ENCODE data around the gene BIRC2. TPM values are rescaled to one million over a fixed set of nuclear protein-coding genes. Genes with fewer than 3 reads are reported as not detected.

BIRC2 gene
- total RNA-seq, 1 experiment from 2014 or later = 32.0 TPM

Other genes with a start within 250 kb of the BIRC2 start
- gene YAP1, start 236.8 kb upstream of the BIRC2 start, total RNA-seq (2021) = 124 and 134 TPM in 2 replicates
- gene BIRC3, start 29.7 kb upstream of the BIRC2 start, total RNA-seq (2021) = 2.5 and 2.8 TPM in 2 replicates
- 210 and 214 TPM in 2 replicates for gene TMEM123, start 105.6 kb downstream of the BIRC2 start, total RNA-seq (2021)
- gene MMP7, start 183.5 kb downstream of the BIRC2 start, total RNA-seq (2021) = 0.34 TPM in 1 of 2 replicates, not detected in the other